HepG2 (cell line): ENCODE data around the gene PPP1R3A. TPM values are rescaled to one million over a fixed set of nuclear protein-coding genes. Genes with fewer than 3 reads are reported as not detected.

Source experiments
- ATAC-seq: fragments of 200-7000 bp; cut with Tn5 transposase; 3 replicates; pipeline ENCODE4 v1.9.1; 2020; ENCODE audit warnings: mild to moderate bottlenecking, moderate library complexity
- BruUV-seq: library from RNA; stranded (reverse); fragments of 400-500 nt; replicated peaks from 2 replicates; lab custom pipeline; 2021; lab: Mats Ljungman, UMichigan
- CTCF ChIA-PET: fragments of 300-600 bp; formaldehyde crosslinking; extraction: SDS; loops from one replicate; lab custom pipeline; 2021; ENCODE audit warnings: low total read pairs, inconsistent platforms, low intra/inter-chr PET ratio; lab: Yijun Ruan, JAX
- POLR2A ChIA-PET: fragments of 350-600 bp; sonication (Branson Sonifier 250); formaldehyde crosslinking; loops from one replicate; lab custom pipeline; 2020; ENCODE audit warnings: antibody characterized with exemption, inconsistent platforms; lab: Yijun Ruan, JAX
- DNase-seq: peaks from one replicate; pipeline ENCODE4 v3.0.0-alpha.2; 2015; ENCODE audit warnings: low spot score
- FAIRE-seq: peaks from 3 replicates; lab custom pipeline; 2011; peaks lifted over from hg19 to GRCh38; lab: Jason Lieb, UNC
- H2AFZ ChIP-seq: one replicate; pipeline ENCODE4 v1.6.1; 2011; ENCODE audit warnings: low read length, inconsistent platforms
- H3K27ac ChIP-seq: fragments of 300-600 bp; 3 replicates; pipeline ENCODE4 v1.8.0; 2011; ENCODE audit warnings: mixed run types, mild to moderate bottlenecking, mixed read lengths, low read length, inconsistent platforms; ENCODE audit not compliant: insufficient read depth; ENCODE audit errors: extremely low read length
- H3K27me3 ChIP-seq, 2 experiments: fragments of 200-600 bp in 1 of 2; 2 replicates in 1 of 2; 3 replicates in 1 of 2; pipeline versions ENCODE4 v1.6.0 to v1.8.0; 2011; ENCODE audit warnings: low read length in 2 of 2, mild to moderate bottlenecking in 2 of 2, moderate library complexity in 2 of 2, inconsistent platforms in 1 of 2; ENCODE audit not compliant: insufficient read depth in 2 of 2, control insufficient read depth in 1 of 2
- H3K36me3 ChIP-seq, 2 experiments: fragments of 200-600 bp in 1 of 2; replicated peaks in 1 of 2; 2 replicates in 1 of 2; 3 replicates in 1 of 2; pipeline versions ENCODE4 v1.5.1 to v1.8.0; 2011; ENCODE audit warnings: low read length in 2 of 2, inconsistent platforms in 1 of 2; ENCODE audit not compliant: insufficient read depth in 2 of 2, control insufficient read depth in 1 of 2
- H3K4me1 ChIP-seq: 2 replicates; pipeline ENCODE4 v1.5.1; 2012; ENCODE audit warnings: low read length, inconsistent platforms; ENCODE audit not compliant: insufficient read depth
- H3K4me2 ChIP-seq: 2 replicates; pipeline ENCODE4 v1.6.0; 2011; ENCODE audit warnings: low read depth, low read length, inconsistent platforms
- H3K4me3 ChIP-seq, 3 experiments: fragments of 200-600 bp in 1 of 3; sonication (generic), shearing (Covaris generic) in 1 of 3; replicated peaks in 1 of 3; 2 replicates each; pipeline ENCODE4 v1.5.1; 2011 to 2016; ENCODE audit warnings: low read length in 3 of 3, inconsistent platforms in 2 of 3, low read depth in 2 of 3, mild to moderate bottlenecking in 2 of 3, control low read depth in 1 of 3, mixed read lengths in 1 of 3; ENCODE audit not compliant: insufficient read depth in 1 of 3
- H3K79me2 ChIP-seq: one replicate; pipeline ENCODE4 v1.6.1; 2011; ENCODE audit warnings: low read length, inconsistent platforms; ENCODE audit not compliant: insufficient read depth
- H3K9ac ChIP-seq: 2 replicates; pipeline ENCODE4 v1.6.0; 2011; ENCODE audit warnings: mild to moderate bottlenecking, low read depth, low read length, inconsistent platforms; ENCODE audit not compliant: insufficient read depth
- H3K9me3 ChIP-seq: 2 replicates; pipeline ENCODE4 v1.5.1; 2012; ENCODE audit warnings: mild to moderate bottlenecking, low read length
- H4K20me1 ChIP-seq: 2 replicates; pipeline ENCODE4 v1.6.0; 2011; ENCODE audit warnings: inconsistent platforms, mild to moderate bottlenecking, low read length, moderate library complexity; ENCODE audit not compliant: insufficient read depth
- CENPX ChIP-seq: sonication (generic); formaldehyde crosslinking; IDR thresholded peaks from 2 replicates; pipeline ENCODE4 v1.9.0; 2021; ENCODE audit warnings: mild to moderate bottlenecking, missing genetic modification reagents, moderate library complexity
- CSRNP2 ChIP-seq: sonication (generic); formaldehyde crosslinking; conservative IDR thresholded peaks from 2 replicates; pipeline ENCODE4 v1.8.0; 2022; ENCODE audit warnings: low read depth, missing genetic modification reagents
- HMG20B ChIP-seq: conservative IDR thresholded peaks from 2 replicates; pipeline ENCODE4 v1.6.1; 2016; ENCODE audit warnings: missing genetic modification reagents, missing compliant biosample characterization
- IKZF1 ChIP-seq: fragments of 450-650 bp; IDR thresholded peaks from 2 replicates; pipeline ENCODE4 v1.7.1; 2016
- MEF2D ChIP-seq: sonication (generic); formaldehyde crosslinking; IDR thresholded peaks from 2 replicates; pipeline ENCODE4 v1.5.1; 2020; ENCODE audit warnings: mild to moderate bottlenecking, missing genetic modification reagents
- TBX3 ChIP-seq: fragments of 450-650 bp; IDR thresholded peaks from 2 replicates; pipeline ENCODE4 v1.6.1; 2017; ENCODE audit warnings: antibody characterized with exemption, mild to moderate bottlenecking, inconsistent platforms, borderline replicate concordance
- THAP9 ChIP-seq: sonication (generic); formaldehyde crosslinking; IDR thresholded peaks from 2 replicates; pipeline ENCODE4; 2020; ENCODE audit warnings: missing genetic modification reagents, mild to moderate bottlenecking, borderline replicate concordance
- TIGD3 ChIP-seq: sonication (generic); formaldehyde crosslinking; IDR thresholded peaks from 2 replicates; pipeline ENCODE4 v1.5.1; 2020; ENCODE audit warnings: mild to moderate bottlenecking, missing genetic modification reagents, borderline replicate concordance
- TRIM22 ChIP-seq: fragments of 450-650 bp; IDR thresholded peaks from 2 replicates; pipeline ENCODE4 v1.6.1; 2017
- ZBTB14 ChIP-seq: sonication (generic); formaldehyde crosslinking; IDR thresholded peaks from 2 replicates; pipeline ENCODE4 v1.4.0; 2020; ENCODE audit warnings: missing genetic modification reagents
- ZBTB44 ChIP-seq: sonication (generic); formaldehyde crosslinking; IDR thresholded peaks from 2 replicates; pipeline ENCODE4 v1.4.0; 2020; ENCODE audit warnings: missing genetic modification reagents
- ZNF451 ChIP-seq: sonication (generic); formaldehyde crosslinking; IDR thresholded peaks from 2 replicates; pipeline ENCODE4 v1.5.0; 2020; ENCODE audit warnings: mild to moderate bottlenecking, missing genetic modification reagents
- ZNF558 ChIP-seq: sonication (generic); formaldehyde crosslinking; IDR thresholded peaks from 2 replicates; pipeline ENCODE4 v1.9.0; 2022; ENCODE audit warnings: mild to moderate bottlenecking, missing genetic modification reagents, borderline replicate concordance
- ZNF563 ChIP-seq: sonication (generic); formaldehyde crosslinking; IDR thresholded peaks from 2 replicates; pipeline ENCODE4 v1.8.0; 2022; ENCODE audit warnings: mild to moderate bottlenecking, moderate library complexity, missing genetic modification reagents
- WGBS: methylation state at CpG from one replicate; pipeline ENCODE4 v1.1.6; 2017; ENCODE audit warnings: low lambda C conversion rate; 5-methylcytosine and 5-hydroxymethylcytosine counted together
- in situ Hi-C: cut with HindIII; loops from 2 replicates; pipeline ENCODE4 v1.10.0; 2017; ENCODE audit warnings: low pct_unique_long_range_greater_than_20kb; ENCODE audit not compliant: extremely low pct_ligation_motif_present
- intact Hi-C: fragments of 100-400 bp; cut with micrococcal nuclease; formaldehyde crosslinking; loops from one replicate; pipeline ENCODE4 v1.10.0; 2022; ENCODE audit not compliant: unreplicated experiment
- polyA plus RNA-seq, 8 experiments: library from polyadenylated mRNA; depleted of rRNA in 3 of 8; stranded (reverse) in 7 of 8; unstranded in 1 of 8; fragments of >200 nt; fragmentation: Illumina TruSeq in 4 of 8; extraction: Trizol in 4 of 8; gene quantifications; 2 replicates each; pipeline versions ENCODE4 v1.2.1 to v1.2.3, GENCODE V29; 2011 to 2016; ENCODE audit warnings: low read depth in 4 of 8, missing spikeins in 1 of 8, mixed read lengths in 1 of 8; ENCODE audit not compliant: insufficient read depth in 1 of 8
- total RNA-seq, 5 experiments: library from RNA; depleted of rRNA; stranded (reverse); fragments of >200 nt; fragmentation: Illumina TruSeq; extraction: Trizol; gene quantifications; 2 replicates each; pipeline ENCODE4 v1.2.3, GENCODE V29; 2016; ENCODE audit warnings: low read depth in 1 of 5

Gene PPP1R3A
- total and polyA plus RNA-seq, 2 of the 13 experiments (the other 11 are each of a cell fraction or from before 2014, with no cell fraction given): not detected

- Histone ChIP-seq H3K4me2 (no peak overlapping the region), H3K4me3 (no peak overlapping the region), H3K4me1 (no peaks in the 10 kb centered on the region), H3K27me3 (no peaks in the 10 kb centered on the region), H3K79me2 (no peaks in the 10 kb centered on the region), H2AFZ (no peak overlapping the region), H3K9ac (no peak overlapping the region), H3K9me3 (no peaks in the 10 kb centered on the region), H3K36me3 (no peaks in the 10 kb centered on the region), H3K27ac (no peak overlapping the region), H4K20me1 (no peaks in the 10 kb centered on the region)
- CTCF ChIA-PET: no interaction called here
- no TSS peak for BruUV-seq
- ATAC-seq: no peak
- FAIRE-seq: no peak
- in situ Hi-C loops (no loop called here), intact Hi-C loops (no loop called here)
- 33% methylated on average over 3 of the region's 3 CpGs for WGBS
- POLR2A ChIA-PET: no interaction called here
- no peak for DNase-seq
- TF ChIP-seq IKZF1: no peak
- no peak for TF ChIP-seq ZNF563
- no peak for TF ChIP-seq CENPX (CRISPR knock-in tag)
- no peak for TF ChIP-seq ZNF558 (CRISPR knock-in tag)
- TF ChIP-seq CSRNP2 (CRISPR knock-in tag): no peak
- no peak for TF ChIP-seq HMG20B (CRISPR knock-in tag)
- no peak for TF ChIP-seq ZBTB44 (CRISPR knock-in tag)
- no peak for TF ChIP-seq THAP9
- TF ChIP-seq TRIM22: no peak
- no peak for TF ChIP-seq TBX3
- TF ChIP-seq ZNF451 (CRISPR knock-in tag): no peak
- TF ChIP-seq MEF2D: no peak
- no peak for TF ChIP-seq ZBTB14
- no peak for TF ChIP-seq TIGD3 (CRISPR knock-in tag)
These were observed 26.0 kb downstream of the PPP1R3A start for GRCh38 chr7:113892818-113893217.
